Activated CD4-positive, alpha-beta T cell treated with anti-CD3 and anti-CD28 coated beads, Interleukin-2, amount 50 U/mL, for 16 hours (primary cell): Measurements from ENCODE around the gene KXD1.
"Not testable (repeated sequence)": the region's sequence is repeated elsewhere in the genome, so short reads cannot be mapped to it uniquely, and the experiment has no call there.

Source experiments
- DNase-seq: peaks from one replicate; pipeline ENCODE4 v3.0.0-alpha.2; 2020

Gene KXD1

GRCh38 chr19:18557411-18558201 lies at the start of gene KXD1:
Gene KXD1 (plus strand): TSS chr19:18557870. CDS start chr19:18562057, 4,187 bp downstream.
- DNase-seq = peak; percentile 100

GRCh38 chr19:18508585-18508984 lies 49.1 kb upstream of the KXD1 start:
- no peak for DNase-seq

DNA sequence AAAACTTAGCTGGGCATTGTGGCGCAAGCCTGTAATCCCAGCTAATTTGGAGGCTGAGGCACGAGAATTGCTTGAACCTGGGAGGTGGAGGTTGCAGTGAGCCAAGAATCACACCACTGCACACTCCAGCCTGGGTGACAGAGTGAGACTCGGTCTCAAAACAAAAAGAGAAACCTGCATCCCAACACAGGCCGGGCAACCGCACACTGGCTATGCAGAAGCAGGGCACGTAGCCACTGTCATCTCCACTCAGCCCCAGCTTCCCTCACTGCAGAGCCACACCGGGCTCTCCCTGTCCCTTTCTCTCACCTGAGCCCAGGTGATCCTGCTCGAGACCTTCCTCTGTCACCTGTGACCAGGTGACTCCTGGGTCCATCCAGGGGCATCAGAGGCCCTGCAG lies 47.5 kb upstream of the KXD1 start:
- DNase-seq = no peak

DNA sequence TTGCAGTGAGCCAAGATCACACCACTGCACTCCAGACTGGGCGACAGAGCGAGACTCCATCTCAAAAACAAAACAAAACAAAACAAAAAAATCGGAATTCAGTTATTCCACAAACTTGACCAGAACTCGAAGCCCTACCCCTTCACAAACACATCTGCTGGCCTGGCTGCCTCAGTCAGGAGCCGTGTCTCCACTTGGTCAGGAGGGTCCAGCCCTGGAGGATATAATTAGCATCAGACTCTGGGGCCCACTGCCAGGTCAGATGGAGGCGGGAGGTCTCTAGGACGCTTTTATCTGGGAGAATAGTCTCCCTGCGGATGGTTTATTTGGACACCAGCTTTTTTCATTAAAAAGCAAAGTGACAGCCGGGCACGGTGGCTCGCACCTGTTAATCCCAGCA lies 43.8 kb upstream of the KXD1 start:
- DNase-seq = no peak

DNA sequence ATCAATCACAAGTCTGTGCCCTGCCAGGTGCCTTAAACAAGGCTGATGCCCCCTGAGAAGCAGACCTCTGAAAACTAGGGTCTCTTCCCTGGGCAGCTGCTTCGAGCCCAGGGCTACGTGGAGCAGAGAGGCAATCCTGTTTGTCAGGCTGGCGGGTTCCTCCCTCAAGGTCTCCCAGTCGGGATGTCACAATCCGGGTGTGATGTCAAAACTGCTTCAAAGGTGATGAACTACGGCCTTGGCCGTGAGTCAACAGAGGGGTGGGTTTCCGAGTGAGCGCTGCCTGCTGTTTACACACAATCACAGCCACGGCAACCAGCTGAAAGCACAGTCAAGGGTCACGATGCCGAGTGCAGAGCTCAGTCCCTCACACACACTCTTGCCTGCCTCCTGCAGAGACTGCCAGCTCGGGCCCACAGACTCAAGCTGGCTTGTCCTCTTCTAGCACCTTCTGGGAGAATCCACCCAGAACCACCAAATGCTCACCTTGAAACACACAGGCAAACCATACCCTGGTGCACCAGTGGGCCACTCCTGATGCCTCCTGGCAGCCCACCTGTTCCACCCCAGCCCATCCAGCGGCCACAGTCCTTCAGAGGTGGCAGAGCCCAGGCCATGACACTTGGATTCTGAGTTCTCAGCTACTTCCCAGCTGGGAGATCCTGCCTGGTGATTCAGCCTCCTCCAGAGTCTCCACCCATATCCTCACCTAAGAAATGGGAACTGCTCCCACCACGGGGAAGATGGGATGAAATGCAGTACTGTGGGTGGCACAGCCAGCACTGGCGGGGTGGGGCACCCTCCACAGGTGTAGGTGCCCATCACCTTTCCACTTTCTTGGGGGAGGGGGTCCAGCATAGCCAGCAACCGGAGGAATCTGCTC lies 42.6 kb upstream of the KXD1 start:
- DNase-seq = no peak

- DNase-seq = no peak
Measured at GRCh38 chr19:18515959-18516358, 41.7 kb upstream of the KXD1 start.

DNA sequence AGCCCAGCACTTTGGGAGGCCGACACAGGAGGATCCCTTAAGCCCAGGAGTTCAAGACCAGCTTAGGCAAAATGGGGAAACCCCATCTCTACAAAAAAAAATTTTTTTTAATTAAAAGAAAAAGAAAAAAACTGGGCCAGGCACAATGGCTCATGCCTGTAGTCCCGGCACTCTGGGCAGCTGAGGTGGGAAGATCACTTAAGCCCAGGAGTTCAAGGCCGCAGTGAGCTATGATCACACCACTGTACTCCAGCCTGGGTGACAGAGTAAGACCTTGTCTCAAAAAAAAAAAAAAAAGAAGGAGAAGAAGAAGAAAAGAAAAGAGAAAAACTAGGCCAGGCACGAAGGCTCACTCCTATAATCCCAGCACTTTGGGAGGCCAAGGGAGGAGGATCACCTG lies 40.1 kb upstream of the KXD1 start:
- DNase-seq = no peak

DNA sequence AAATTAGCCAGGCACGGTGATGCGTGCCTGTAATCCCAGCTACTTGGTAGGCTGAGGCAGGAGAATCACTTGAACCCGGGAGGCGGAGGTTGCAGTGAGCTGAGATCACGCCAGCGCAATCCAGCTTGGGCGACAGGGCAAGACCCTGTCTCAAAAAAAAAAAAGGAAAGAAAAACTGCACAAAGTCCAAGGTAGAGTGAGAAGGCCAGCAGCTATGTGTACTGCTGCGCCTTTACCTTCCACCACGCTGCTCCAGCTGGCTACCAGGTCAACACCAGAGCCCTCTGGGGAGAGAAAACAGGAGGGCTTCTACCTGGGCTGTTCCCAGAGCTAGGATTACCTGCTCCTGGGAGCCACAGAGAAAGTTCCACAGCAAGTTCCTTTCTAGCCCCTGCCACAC lies 39.0 kb upstream of the KXD1 start:
- no peak for DNase-seq

GRCh38 chr19:18519962-18520847 lies 37.5 kb upstream of the KXD1 start:
- DNase-seq = peak; percentile 66

GRCh38 chr19:18520848-18521691 lies 36.6 kb upstream of the KXD1 start:
- DNase-seq = no peak

DNA sequence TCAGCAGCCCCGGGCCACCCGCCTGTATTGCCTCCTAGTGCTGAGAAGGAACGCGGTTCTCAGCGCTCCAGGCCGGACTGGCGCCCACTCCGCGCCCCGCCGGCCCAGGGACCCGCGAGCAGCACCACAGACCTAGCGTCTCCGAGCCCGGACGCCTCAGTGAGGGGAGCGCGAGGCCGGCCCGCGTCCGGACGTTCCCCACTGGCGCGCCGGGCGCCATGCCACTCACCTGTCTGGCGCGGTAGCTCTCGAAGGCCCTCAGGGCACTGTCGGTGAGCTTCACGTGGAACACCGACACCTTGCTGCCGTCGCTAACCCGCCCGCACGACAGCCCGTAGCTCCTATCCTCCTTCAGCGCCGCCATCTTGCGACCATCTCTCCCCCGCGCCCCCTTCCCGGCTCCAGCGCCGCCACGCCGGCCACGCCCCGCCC lies 36.0 kb upstream of the KXD1 start, which contains the start of gene ELL:
Gene ELL, minus strand, starts transcription at position 379 of the 432 bp plus-strand sequence. Its CDS starts 15 bp downstream, at position 364.
- DNase-seq = no peak

DNA sequence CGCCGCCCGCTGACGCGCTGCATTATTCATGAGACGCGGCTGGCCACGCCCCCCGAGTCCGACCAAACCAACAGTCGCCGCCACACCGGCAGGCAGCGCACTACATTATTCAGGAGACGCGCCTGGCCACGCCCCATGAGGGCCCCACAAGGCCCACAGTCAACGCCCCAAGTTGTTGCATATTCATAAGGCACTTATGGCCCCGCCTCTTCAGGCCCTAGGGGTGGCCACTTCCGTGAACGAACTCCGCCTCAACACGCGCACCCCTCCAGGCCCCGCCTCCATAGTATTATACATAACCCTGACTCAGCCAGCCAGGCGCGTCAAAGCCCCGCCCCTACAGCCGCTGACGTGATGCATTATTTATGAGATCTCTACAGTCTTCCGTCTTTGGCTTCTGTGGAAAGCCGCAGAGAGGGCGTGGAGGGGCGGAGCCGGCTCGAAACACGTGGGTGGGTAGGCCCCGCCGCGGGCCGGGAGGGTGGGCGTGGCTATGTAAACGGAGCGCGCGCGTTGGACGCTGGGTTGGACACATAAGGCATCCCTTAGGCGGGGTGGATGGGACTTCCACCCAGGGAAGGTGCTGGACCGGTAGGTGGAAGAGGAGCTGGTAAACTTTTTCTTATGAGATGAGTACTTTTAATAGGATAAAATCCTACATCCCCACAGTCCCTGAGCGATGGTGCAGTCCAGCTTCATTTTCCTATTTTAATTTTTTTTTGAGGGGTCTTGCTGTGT lies 35.4 kb upstream of the KXD1 start:
- peak; percentile 100 for DNase-seq

DNA sequence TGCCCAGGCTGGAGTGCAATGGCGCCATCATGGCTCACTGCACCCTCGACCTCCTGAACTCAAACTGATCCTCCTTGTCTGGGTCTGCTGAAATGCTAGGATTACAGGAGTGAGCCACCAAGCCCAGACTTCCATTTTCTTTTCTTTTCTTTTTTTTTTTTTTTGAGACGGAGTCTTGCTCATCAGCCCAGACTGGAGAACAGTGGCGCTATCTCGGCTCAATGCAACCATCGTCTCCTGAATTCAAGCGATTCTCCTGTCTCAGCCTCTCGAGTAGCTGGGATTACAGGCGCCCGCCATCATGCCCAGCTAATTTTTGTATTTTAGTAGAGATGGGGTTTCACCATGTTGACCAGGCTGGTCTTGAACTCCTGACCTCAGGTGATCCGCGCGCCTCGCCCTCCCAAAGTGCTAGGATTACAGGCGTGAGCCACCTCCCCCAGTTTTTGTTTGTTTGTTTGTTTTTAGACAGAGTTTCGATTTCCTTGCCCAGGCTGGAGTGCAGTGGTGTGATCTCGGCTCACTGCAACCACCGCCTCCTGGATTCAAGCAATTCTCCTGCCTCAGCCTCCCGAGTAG lies 34.7 kb upstream of the KXD1 start:
- not testable (repeated sequence) for DNase-seq

- no peak for DNase-seq
Measured at GRCh38 chr19:18523841-18524240, 33.8 kb upstream of the KXD1 start.

DNA sequence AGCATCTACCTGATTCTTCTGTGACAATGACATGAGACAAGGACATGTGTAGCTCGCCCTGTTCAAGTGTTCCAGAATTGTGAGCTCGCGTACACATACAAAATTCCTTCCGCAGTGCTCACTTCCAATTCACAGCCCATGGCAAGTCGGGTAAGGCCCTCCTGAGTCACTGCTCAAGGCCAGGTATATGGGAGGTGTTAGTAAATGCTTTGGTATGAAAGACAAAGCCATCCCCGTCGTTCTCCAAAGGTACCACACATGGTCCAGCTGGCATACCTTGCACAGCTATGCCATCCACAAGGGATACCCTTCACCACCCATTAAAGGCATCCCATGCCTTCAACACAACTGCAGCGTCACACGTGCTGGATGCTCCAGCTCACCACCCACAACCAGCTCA lies 31.4 kb upstream of the KXD1 start:
- DNase-seq = no peak

DNA sequence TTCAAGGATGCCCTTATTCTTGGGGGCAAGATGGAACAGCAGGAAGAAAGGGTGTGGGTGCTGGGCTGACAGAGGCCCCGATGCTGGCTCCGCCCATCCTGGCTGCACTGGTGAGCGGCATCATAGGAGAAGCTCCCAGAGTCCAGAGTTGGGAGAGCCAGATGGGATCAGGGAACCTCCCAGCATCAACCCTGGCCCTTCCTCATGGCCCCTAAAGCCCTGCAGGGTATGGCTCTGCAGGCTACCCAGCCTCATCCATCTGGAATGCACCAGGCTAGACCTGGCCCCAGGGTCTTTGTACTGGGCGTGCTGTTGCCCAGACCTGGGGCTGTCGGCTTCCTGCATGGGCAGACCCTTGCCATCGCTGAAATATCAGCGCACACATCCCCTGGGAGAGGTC lies 27.9 kb upstream of the KXD1 start:
- DNase-seq = no peak

GRCh38 chr19:18531485-18531884 lies 26.2 kb upstream of the KXD1 start:
- no peak for DNase-seq

DNA sequence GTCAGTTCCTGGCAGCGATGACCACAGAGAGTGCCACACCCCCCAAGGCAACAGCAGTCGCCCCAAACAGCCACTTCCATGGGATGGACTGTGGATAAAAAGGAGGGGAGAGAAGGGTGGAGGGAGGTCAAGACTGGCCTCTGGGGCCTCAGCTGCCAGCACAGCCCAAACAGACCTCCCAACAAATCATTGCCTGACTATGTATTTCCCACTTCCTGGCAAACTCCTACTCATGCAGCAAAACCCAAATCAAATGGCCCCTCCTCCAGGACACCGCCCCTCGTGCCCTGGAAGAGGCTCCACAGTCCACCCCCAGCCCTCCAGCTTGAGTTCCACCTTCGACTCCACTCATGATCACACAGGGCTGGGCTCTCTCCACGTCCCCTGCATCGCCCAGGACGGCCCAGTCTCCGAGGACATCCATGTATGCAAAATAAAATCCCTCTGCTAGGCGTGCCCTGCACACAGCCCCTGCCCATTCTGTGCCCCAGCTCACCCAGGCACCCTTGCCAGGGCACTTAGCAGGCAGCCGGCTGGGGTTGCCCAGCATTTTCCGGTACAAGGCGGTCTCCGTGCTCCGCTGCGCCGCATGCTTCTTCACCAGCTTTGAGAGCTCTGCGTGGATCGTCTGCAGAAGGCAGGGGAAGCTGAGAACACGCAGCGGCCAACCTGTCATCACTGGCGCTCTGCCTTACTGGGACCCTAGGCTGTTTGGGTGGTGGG lies 25.3 kb upstream of the KXD1 start:
- no peak for DNase-seq

- no peak for DNase-seq
Measured at GRCh38 chr19:18533058-18533457, 24.6 kb upstream of the KXD1 start.

- no peak for DNase-seq
Measured at GRCh38 chr19:18536475-18536874, 21.2 kb upstream of the KXD1 start.
